22Rv1 (cell line): Measurements from ENCODE around the gene RYR2.

Experiments
- H3K27ac ChIP-seq: fragments of 450-650 bp; 2 replicates; pipeline ENCODE4 v1.5.1; 2017
- CTCF ChIP-seq: fragments of 450-650 bp; IDR thresholded peaks from 2 replicates; pipeline ENCODE4 v1.5.1; 2017; ENCODE audit warnings: mild to moderate bottlenecking
- ZFX ChIP-seq: fragments of 450-650 bp; IDR thresholded peaks from 2 replicates; pipeline ENCODE4 v1.6.1; 2017; ENCODE audit warnings: antibody characterized with exemption, borderline replicate concordance

Gene RYR2

GRCh38 chr1:237197470-237198425 is 155.8 kb downstream of the RYR2 start:
- no peak overlapping the region for H3K27ac ChIP-seq
- TF ChIP-seq CTCF = no peak
- no peak for TF ChIP-seq ZFX

- H3K27ac ChIP-seq = no peak overlapping the region
- TF ChIP-seq CTCF (no peak), ZFX (no peak)
Observed at GRCh38 chr1:237199026-237199425, 157.0 kb downstream of the RYR2 start.

DNA sequence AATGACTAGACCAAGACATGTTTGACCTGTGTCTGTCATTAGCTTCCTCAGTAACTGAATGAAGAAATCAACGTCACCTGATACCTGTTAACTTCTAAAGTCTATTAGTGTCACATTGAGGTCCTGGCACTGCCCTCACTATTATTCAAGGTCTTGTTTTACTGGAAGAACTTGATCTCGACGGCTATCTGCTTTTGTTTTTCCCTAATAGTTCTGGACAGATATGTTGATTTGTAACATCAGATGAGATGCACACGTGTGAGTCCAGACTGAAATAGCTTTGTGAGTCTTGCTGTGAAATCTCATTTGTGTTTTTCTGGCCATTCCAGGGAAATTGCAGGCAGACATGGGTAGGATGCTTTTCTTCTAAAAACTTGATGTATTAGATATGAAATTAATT is 159.2 kb downstream of the RYR2 start:
- H3K27ac ChIP-seq = no peak overlapping the region
- TF ChIP-seq CTCF (no peak), ZFX (no peak)

GRCh38 chr1:237204841-237205240 is 162.9 kb downstream of the RYR2 start:
- TF ChIP-seq CTCF (no peak), ZFX (no peak)
- no peak overlapping the region for H3K27ac ChIP-seq

DNA sequence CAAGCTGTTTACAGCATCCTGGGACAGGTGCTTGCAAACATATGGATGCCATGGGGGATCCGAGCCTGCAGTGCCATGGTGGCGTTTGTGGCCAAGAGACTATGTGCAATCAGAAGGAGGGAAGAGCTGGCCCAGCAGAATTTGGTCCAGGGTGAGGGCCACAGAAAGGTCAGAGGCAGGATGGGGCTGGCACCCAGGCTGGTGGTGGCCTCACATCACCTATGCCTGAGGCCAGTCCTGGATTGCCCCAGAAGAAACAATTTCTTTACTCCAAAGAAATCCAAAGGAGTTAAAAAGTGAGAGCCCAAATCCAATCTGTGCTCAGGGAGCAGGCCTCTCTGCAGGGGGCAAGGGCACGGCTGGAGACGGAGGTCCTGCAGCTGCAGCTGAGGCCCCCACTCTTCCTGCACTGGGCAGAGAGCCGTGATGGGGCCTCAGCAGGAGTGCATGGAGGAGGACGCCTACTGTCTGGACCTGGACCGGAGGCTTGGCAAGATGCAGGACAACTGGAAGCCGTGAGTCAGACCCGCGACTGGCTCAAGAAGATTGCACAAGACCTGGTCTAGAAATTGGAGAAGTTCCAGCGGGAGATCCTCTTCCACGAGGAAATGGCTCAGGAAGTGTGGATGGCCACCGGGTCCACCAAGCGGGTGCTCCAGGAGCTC is 163.5 kb downstream of the RYR2 start:
- TF ChIP-seq CTCF (no peak), ZFX (no peak)
- H3K27ac ChIP-seq = no peak overlapping the region

DNA sequence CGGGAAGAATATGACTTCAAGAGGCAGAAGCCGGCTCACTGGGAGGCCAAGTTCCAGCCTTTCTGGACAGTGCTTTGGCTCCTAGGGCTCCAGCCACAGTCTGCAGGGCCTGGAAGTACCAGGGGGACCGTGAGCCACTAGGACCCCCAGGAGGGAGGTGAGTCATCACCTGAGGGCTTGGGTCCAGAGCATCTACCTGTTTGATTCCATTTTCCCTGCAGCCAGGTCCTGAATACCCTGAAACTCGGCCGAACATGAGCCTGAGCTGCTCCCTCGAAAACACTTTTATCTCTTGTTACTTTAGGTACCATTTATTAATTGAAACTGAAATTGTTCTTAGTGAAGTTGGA is 164.1 kb downstream of the RYR2 start:
- TF ChIP-seq ZFX (no peak), CTCF (no peak)

GRCh38 chr1:237211031-237211430 is 169.0 kb downstream of the RYR2 start:
- no peak overlapping the region for H3K27ac ChIP-seq
- TF ChIP-seq ZFX (no peak), CTCF (no peak)

More for the DNA sequence above, 164.1 kb downstream of the RYR2 start:
- H3K27ac ChIP-seq = no peak overlapping the region
